NCI-H82 (cell line): Measurements from ENCODE around the gene EMD.
"Not testable (repeated sequence)": the region's sequence is repeated elsewhere in the genome, so short reads cannot be mapped to it uniquely, and the experiment has no call there.

Experiments used
- DNase-seq: peaks from one replicate; lab custom pipeline; 2025; lab: John Stamatoyannopoulos, UW

Gene EMD

GRCh38 chrX:154371017-154371788, 7.9 kb upstream of the EMD start:
- peak; percentile 97 for DNase-seq

- no peak for DNase-seq
Observed at GRCh38 chrX:154371789-154372300, 7.2 kb upstream of the EMD start.

GRCh38 chrX:154372612-154373022, 6.5 kb upstream of the EMD start:
- no peak for DNase-seq

GRCh38 chrX:154373340-154374306, 5.5 kb upstream of the EMD start:
- peak; percentile 82 for DNase-seq

- peak; percentile 53 for DNase-seq
Observed at GRCh38 chrX:154374313-154375155, 4.6 kb upstream of the EMD start, which contains the start of gene FLNA. Gene FLNA, minus strand, starts transcription at chrX:154374634. Its CDS starts 3,389 bp downstream, at chrX:154371245.

GRCh38 chrX:154375156-154375504, 4.0 kb upstream of the EMD start:
- DNase-seq, result peak; percentile 52

GRCh38 chrX:154376774-154377173, 2.3 kb upstream of the EMD start:
- DNase-seq, result no peak

GRCh38 chrX:154378059-154378798, 866 bp upstream of the EMD start:
- no peak for DNase-seq

- no peak for DNase-seq
Observed at GRCh38 chrX:154379569-154379951, 465 bp downstream of the EMD start.

GRCh38 chrX:154380153-154380552, 1.1 kb downstream of the EMD start:
- no peak for DNase-seq

GRCh38 chrX:154380787-154381186, 1.7 kb downstream of the EMD start:
- no peak for DNase-seq

GRCh38 chrX:154381271-154381670, 2.2 kb downstream of the EMD start:
- no peak for DNase-seq

- no peak for DNase-seq
Observed at GRCh38 chrX:154382483-154383069, 3.5 kb downstream of the EMD start.

GRCh38 chrX:154383359-154384283, 4.5 kb downstream of the EMD start:
- no peak for DNase-seq

GRCh38 chrX:154384284-154384892, 5.3 kb downstream of the EMD start:
- no peak for DNase-seq

GRCh38 chrX:154388094-154388493, 9.0 kb downstream of the EMD start:
- DNase-seq, result not testable (repeated sequence)

GRCh38 chrX:154388649-154389048, 9.6 kb downstream of the EMD start:
- DNase-seq, result not testable (repeated sequence)

GRCh38 chrX:154389812-154390747, 11.0 kb downstream of the EMD start:
- not testable (repeated sequence) for DNase-seq
